ENCODE measurements around the gene ATP10A.
"Not testable (repeated sequence)": the region's sequence is repeated elsewhere in the genome, so short reads cannot be mapped to it uniquely, and the experiment has no call there.

Gene ATP10A

GRCh38 chr15:25858952-25859760, 4.0 kb downstream of the ATP10A start:
- DNase-seq = no peak

GRCh38 chr15:25856059-25856458, 7.1 kb downstream of the ATP10A start:
- DNase-seq = not testable (repeated sequence)

- DNase-seq = no peak
Observed at GRCh38 chr15:25852661-25853524, 10.2 kb downstream of the ATP10A start.

GRCh38 chr15:25852027-25852426, 11.1 kb downstream of the ATP10A start:
- no peak for DNase-seq

GRCh38 chr15:25850154-25851111, 12.7 kb downstream of the ATP10A start:
- no peak for DNase-seq

GRCh38 chr15:25849157-25849921, 13.8 kb downstream of the ATP10A start:
- no peak for DNase-seq

GRCh38 chr15:25848784-25849156, 14.4 kb downstream of the ATP10A start:
- DNase-seq = no peak

GRCh38 chr15:25848325-25848724, 14.8 kb downstream of the ATP10A start:
- no peak for DNase-seq

GRCh38 chr15:25847051-25847450, 16.1 kb downstream of the ATP10A start:
- no peak for DNase-seq

GRCh38 chr15:25846377-25846776, 16.8 kb downstream of the ATP10A start:
- no peak for DNase-seq

GRCh38 chr15:25844981-25845680, 18.0 kb downstream of the ATP10A start:
- DNase-seq = no peak

GRCh38 chr15:25844542-25844941, 18.6 kb downstream of the ATP10A start:
- no peak for DNase-seq

- no peak for DNase-seq
Observed at GRCh38 chr15:25844076-25844475, 19.1 kb downstream of the ATP10A start.

- no peak for DNase-seq
Observed at GRCh38 chr15:25839638-25840156, 23.4 kb downstream of the ATP10A start.

GRCh38 chr15:25838871-25839195, 24.3 kb downstream of the ATP10A start:
- no peak for DNase-seq

GRCh38 chr15:25838191-25838870, 24.8 kb downstream of the ATP10A start:
- DNase-seq = no peak

- DNase-seq = no peak
Observed at GRCh38 chr15:25832158-25832557, 31.0 kb downstream of the ATP10A start.

GRCh38 chr15:25830844-25831451, 32.2 kb downstream of the ATP10A start:
- DNase-seq = no peak

GRCh38 chr15:25829073-25829472, 34.1 kb downstream of the ATP10A start:
- DNase-seq = no peak

GRCh38 chr15:25825207-25825606, 37.9 kb downstream of the ATP10A start:
- no peak for DNase-seq
